ENCODE data around the gene MYL6. TPM values are rescaled to one million over a fixed set of nuclear protein-coding genes. Genes with fewer than 3 reads are reported as not detected.
"Not testable (repeated sequence)": the region's sequence is repeated elsewhere in the genome, so short reads cannot be mapped to it uniquely, and the experiment has no call there.

Gene MYL6
- 993 TPM for total RNA-seq

DNA sequence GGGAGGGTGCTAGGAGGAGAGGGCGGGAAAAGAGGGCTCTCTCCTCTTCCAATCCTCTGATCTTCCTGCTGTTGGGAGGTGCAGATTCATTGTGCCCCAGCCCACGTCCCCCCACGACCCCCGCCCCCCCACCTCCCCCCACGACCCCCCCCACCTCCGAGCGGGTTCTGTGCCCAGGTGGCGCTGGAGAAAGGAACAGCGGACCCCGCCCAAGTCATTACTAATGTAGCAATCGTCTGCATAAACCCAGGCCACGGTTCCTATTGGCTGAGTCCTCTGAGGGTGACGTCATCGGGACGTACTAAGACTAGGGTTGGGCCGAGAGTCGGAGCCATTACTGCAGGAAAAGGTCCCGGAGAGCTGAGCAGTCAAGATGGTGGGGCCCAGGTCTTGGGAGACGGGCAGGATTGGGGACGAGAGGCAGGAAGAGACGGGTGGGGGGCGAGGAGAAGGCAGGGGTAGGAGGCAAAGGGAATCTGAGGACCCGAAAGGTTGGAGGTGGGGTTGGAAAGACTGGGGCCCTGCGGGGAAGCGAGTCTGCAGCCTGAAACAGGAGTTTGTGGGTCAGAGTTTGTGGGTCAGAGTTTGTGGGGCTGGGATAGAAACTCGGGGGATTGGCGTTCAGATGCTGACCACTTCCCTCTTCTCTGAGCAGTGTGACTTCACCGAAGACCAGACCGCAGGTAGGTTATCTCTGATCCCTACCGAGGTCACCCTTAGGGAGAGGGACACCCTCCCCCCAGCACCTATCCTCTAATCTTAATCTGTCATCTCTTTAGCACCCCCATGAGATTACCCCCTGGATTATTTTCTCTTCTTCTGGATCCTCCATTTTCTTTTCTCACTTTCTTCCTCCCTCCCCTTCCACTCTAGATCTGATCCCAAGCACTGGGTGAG, at the start of gene MYL6:
Gene MYL6 (plus strand): TSS at position 331 of the 897 bp plus-strand sequence. CDS start 43 bp downstream, at position 374.
- peak; percentile 95 for ATAC-seq
- DNase-seq (ENCODE audit: low spot score) = peak; percentile 97
- intact Hi-C loops (cut with DNase I) = no loop called here

GRCh38 chr12:56110571-56110970, 47.6 kb upstream of the MYL6 start:
- DNase-seq (ENCODE audit: low spot score) (no peak), ATAC-seq (no peak)
- intact Hi-C loops (cut with DNase I) = no loop called here

DNA sequence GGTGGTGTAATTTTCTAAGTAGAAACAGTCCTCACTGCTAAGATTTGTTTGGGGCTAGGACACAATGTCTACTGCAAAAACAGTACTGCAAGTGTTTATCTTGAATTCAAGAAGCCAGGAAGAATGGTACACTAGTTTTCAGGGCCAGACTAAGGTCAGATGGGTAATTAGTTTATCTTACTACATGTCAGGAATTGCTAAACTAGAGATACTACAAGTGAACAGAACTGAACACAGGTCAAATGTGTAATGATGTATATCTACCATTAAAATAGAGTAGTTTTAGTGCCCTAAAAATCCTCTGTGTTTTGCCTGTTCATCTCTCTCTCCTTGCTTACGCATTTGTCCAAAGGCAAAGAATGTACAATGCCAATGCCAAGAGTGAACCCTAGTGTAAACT, 44.1 kb upstream of the MYL6 start:
- ATAC-seq (no peak), DNase-seq (ENCODE audit: low spot score) (no peak)
- intact Hi-C loops (cut with DNase I) = no loop called here

DNA sequence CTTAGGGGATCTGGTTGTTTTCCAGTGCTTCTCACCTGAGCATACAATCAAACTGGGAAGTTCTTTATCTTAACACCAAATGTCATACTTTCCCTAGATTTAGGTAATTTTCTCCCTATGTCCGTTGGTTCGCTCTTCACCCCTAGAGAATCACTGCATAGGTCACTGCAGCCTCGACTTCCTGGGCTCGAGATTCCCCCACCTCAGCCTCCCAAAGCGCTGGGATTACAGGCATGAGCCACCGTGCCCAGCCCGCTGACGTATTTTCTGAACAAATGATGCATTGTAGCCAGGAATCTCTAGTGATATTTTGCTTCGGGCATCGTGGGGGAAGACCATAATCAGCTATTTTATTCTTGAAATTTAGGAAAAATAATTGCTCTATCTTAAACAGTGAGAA, 42.8 kb upstream of the MYL6 start:
- intact Hi-C loops (cut with DNase I) = no loop called here
- no peak for DNase-seq (ENCODE audit: low spot score)
- no peak for ATAC-seq

GRCh38 chr12:56116267-56117081, 41.7 kb upstream of the MYL6 start, which contains the start of gene RPL41:
TSS of gene RPL41 (plus strand) at chr12:56116633.
- DNase-seq (ENCODE audit: low spot score) (peak; percentile 97), ATAC-seq (peak; percentile 88)
- intact Hi-C loops (cut with DNase I) = no loop called here

DNA sequence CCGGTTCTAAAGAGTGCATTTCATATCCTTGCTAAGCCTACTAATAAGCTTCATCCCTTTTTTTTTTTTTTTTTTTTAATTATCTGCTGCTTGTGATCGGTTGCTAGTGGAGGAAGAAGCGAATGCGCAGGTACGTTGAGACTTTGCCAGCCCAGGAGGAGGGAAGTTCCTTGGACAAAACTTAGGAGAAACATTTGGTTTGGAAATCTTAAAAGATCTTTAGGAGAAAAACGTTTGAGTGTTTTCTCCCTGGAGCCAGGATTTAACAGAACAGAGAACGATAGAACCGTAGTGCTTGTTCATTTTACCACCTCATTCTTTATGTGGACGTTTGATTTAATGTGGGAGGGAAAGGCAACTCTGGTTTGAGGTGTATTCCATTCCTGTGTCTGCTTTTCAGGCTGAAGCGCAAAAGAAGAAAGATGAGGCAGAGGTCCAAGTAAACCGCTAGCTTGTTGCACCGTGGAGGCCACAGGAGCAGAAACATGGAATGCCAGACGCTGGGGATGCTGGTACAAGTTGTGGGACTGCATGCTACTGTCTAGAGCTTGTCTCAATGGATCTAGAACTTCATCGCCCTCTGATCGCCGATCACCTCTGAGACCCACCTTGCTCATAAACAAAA, 41.0 kb upstream of the MYL6 start:
- DNase-seq (ENCODE audit: low spot score); ATAC-seq: not testable (repeated sequence)

DNA sequence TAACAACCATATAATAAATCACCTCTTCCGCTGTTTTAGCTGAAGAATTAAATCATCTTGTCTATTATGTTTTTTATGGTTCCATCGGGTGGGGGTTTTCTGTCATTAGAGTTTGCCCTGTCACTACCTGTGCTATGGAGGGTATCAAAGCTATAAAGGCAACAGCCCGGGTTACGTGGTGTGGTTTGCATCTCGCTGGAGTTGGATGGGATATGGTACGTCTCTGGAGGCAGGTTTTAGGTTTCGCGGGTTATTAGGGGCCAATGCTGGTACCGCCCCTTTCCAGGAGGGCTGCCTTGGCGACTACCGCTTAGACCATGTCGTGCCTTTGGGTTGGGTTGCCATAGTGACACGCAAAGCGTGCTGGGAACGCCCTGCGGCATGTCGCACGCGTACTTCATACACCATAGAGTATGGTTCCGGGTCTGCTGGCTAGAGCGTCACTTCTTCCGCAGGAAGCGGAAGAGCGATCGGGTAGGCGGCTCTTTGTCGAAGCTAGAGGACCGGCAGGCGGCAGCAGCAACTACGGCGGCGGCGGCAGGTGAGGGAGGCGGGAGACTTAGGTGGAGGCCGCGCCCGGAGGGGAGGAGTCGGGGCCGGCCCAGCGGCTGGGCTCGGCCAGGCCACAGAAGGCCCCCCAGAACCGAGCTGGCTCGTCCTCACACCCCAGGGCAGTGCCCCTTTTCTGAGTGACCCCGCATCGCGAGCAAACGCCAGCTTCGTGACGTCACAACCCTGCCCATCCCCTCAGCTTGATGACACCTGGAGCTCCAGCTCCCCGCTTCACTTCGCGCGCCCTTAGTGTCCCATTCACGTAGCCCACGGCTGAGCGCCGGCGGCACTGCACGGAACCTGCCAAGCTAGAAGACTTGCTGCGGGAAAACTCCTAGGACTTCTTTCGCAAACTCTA, 40.1 kb upstream of the MYL6 start, which contains the start of gene ZC3H10:
Gene ZC3H10 (plus strand): TSS at position 489 of the 910 bp plus-strand sequence. CDS start 2,297 bp downstream, outside the sequence.
- peak; percentile 92 for ATAC-seq
- intact Hi-C loops (cut with DNase I) = no loop called here
- peak; percentile 99 for DNase-seq (ENCODE audit: low spot score)

More for the DNA sequence above, 41.0 kb upstream of the MYL6 start:
- intact Hi-C loops (cut with DNase I) = not testable (repeated sequence)

GRCh38 chr12:56118688-56119357, 39.3 kb upstream of the MYL6 start:
- DNase-seq (ENCODE audit: low spot score) = no peak
- intact Hi-C loops (cut with DNase I) = no loop called here
- no peak for ATAC-seq

DNA sequence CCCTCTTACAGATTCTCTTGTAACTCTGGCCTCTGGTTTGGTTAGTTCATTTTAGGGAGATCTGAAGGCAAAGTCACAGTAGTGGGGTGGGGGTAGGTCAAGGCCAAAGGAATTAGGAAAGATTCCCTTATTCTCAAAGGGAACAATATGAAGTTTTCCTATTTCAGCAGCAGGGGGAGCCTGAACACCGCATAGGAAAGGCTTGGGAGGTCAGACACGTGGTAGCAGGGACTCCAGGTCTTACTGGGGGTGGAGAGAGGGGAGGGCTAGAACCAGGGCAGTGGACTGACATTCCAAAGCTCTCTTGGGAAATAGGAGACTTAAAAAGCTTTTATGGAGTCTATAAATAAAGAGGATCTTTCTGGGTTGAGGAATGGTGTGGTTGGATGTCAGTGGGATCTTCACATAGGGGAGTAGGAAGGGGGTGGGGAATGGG, 38.8 kb upstream of the MYL6 start:
- DNase-seq (ENCODE audit: low spot score) (peak; percentile 78), ATAC-seq (peak; percentile 35)
- intact Hi-C loops (cut with DNase I) = no loop called here

DNA sequence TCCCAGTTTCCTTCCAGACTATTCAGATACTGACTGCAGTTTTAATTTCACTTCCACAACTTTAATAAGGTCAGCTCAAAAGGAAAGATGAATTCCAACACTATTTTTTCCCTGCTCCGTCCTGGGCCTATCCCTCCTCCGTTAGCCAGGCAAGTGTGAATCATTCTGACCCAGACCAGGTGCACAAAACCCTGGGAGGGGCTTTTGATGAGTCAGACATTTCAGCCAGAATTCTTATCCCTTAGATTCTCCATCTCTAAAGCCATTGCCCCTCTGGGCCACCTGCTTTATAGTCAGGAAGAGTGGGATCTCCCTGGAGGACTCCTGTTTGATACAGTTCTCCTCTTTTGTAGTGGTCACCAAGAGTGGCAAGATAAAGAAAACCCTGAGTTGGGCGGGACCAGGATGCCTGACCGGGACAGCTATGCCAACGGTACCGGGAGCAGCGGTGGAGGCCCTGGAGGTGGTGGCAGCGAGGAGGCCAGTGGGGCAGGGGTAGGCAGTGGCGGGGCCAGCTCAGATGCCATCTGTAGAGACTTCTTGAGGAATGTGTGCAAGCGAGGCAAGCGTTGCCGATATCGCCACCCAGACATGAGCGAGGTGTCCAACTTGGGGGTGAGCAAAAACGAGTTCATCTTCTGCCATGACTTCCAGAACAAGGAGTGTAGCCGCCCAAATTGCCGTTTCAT, 37.9 kb upstream of the MYL6 start:
- DNase-seq (ENCODE audit: low spot score) (no peak), ATAC-seq (no peak)
- intact Hi-C loops (cut with DNase I) = no loop called here

- intact Hi-C loops (cut with DNase I) = no loop called here
- ATAC-seq (no peak), DNase-seq (ENCODE audit: low spot score) (no peak)
Observed at GRCh38 chr12:56121204-56121870, 36.8 kb upstream of the MYL6 start.

DNA sequence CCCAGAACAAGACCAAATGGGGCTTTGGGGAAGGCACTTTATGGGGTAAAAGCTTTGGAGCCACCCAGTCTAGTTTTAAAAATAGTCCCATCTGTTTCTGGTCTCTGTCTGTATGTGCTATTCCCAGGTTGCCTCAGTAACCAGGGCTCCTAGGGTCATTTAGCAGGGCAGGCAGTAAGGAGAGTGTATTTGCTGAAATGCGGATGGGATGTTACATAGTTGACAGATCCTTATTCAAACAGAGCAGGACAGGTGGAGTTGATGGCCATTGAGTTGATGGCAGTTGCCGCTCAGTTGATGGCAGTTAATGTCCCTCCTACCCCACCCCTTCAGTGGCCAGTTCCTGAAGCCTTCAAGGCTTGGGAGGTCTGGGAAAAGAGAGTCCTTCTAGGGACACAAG, 35.5 kb upstream of the MYL6 start:
- ATAC-seq = no peak
- intact Hi-C loops (cut with DNase I) = no loop called here

DNA sequence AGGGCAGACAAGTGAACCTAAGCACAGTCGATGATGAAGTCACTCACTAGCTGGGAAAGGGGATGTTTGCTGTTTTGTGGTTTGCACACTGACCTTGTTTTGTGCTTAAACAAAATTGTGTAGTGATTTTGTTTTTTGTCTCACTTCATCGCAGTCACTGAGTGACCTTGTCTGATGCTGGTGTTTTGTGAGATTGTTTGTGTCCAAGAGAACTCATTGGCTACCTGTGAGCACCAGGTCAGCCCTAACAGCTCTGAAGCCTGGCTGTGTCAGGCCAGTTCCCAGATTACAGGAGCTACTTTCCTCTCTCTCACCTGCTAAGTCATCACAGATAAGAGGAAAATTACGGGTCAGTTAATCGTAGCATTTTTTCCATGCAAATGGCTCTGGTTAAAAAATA, 34.0 kb upstream of the MYL6 start:
- intact Hi-C loops (cut with DNase I) = no loop called here
- no peak for ATAC-seq

More for the DNA sequence above, 35.5 kb upstream of the MYL6 start:
- no peak for DNase-seq (ENCODE audit: low spot score)

GRCh38 chr12:56126732-56127239, 31.4 kb upstream of the MYL6 start:
- DNase-seq (ENCODE audit: low spot score) (no peak), ATAC-seq (no peak)
- intact Hi-C loops (cut with DNase I) = no loop called here

More for the DNA sequence above, 34.0 kb upstream of the MYL6 start:
- no peak for DNase-seq (ENCODE audit: low spot score)

DNA sequence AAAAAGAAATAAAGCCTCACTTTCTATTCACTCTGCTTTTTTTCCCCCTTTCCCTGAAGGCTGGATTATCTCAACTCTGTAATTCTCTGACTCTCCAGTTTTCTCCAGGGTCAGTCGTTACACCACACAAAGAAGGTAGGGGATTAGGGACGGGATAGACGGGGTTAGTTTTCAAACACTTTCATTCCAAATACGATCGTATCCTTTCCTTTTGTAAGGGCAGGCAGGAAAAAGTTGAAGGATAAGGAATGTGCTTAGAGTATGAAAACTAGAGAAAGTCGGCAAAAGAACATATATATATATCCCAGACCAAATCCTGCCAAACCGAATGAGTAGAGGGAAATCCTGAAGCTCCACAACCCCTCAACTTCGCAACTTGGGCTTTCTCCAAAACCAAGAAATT, 30.7 kb upstream of the MYL6 start:
- peak; percentile 0 for ATAC-seq

GRCh38 chr12:56127888-56128669, 30.1 kb upstream of the MYL6 start, which contains the start of gene ESYT1:
TSS of gene ESYT1 (plus strand) at chr12:56128267. CDS start at chr12:56128320, 53 bp downstream.
- DNase-seq (ENCODE audit: low spot score) (peak; percentile 98), ATAC-seq (peak; percentile 96)
- intact Hi-C loops (cut with DNase I) = no loop called here

More for the DNA sequence above, 30.7 kb upstream of the MYL6 start:
- intact Hi-C loops (cut with DNase I) = no loop called here
- no peak for DNase-seq (ENCODE audit: low spot score)

Measured in sciatic nerve (tissue), 2 donors.